Nephron (organoid): ENCODE results near the gene RNF130.
"Not testable (repeated sequence)": the region's sequence is repeated elsewhere in the genome, so short reads cannot be mapped to it uniquely, and the experiment has no call there.

Experiments
- H3K27ac Mint-ChIP-seq, 3 experiments: 2 replicates each; pipeline ENCODE4 v1.8.0; 2020; ENCODE audit warnings: mixed read lengths in 3 of 3, mild to moderate bottlenecking in 2 of 3, moderate library complexity in 1 of 3
- H3K27me3 Mint-ChIP-seq: 2 replicates; pipeline ENCODE4 v1.8.0; 2021; ENCODE audit warnings: low read depth, mild to moderate bottlenecking, moderate library complexity, mixed read lengths
- H3K36me3 Mint-ChIP-seq: 2 replicates; pipeline ENCODE4 v1.8.0; 2020; ENCODE audit warnings: low read depth, mixed read lengths
- H3K4me1 Mint-ChIP-seq: 2 replicates; pipeline ENCODE4 v1.8.0; 2020; ENCODE audit warnings: mixed read lengths
- H3K4me3 Mint-ChIP-seq, 3 experiments: 2 replicates each; pipeline ENCODE4 v1.8.0; 2020; ENCODE audit warnings: mild to moderate bottlenecking in 3 of 3, mixed read lengths in 3 of 3, moderate library complexity in 2 of 3
- H3K9me3 Mint-ChIP-seq: 2 replicates; pipeline ENCODE4 v1.8.0; 2020; ENCODE audit warnings: mixed read lengths
- TF ChIP-seq, protein P1 (sequence below), 3 experiments: fragments of 200-600 bp; sonication (generic); IDR thresholded peaks; one replicate each; pipeline ENCODE4 v1.5.0; 2021; ENCODE audit warnings: antibody characterized with exemption in 3 of 3; ENCODE audit not compliant: unreplicated experiment in 3 of 3

The RNF130 gene

DNA sequence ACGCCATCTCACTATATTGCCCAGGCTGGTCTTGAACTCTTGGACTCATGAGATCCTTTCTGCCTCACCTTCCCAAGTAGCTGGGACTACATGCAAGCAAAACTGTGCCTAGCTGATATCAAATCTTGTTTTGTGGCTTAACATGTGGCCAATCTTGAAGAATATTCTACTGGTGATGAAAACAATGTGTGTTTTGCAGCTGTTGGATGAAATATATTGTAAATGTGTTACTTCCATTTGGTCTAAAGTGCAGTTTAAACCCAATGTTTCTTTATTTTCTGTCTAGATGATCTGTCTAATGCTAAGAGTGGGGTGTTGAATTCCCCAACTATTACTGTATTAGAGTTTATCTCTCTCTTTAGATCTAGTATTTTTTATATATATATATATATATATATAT is 73.1 kb downstream of the RNF130 start:
- H3K4me1 Mint-ChIP-seq: no peaks in the 10 kb centered on the region
- peaks cover 85% of the 10 kb centered on the region for H3K36me3 Mint-ChIP-seq
- no peak overlapping the region for H3K4me3 Mint-ChIP-seq
- no peaks in the 10 kb centered on the region for H3K27me3 Mint-ChIP-seq
- no peak overlapping the region for H3K27ac Mint-ChIP-seq
- TF ChIP-seq, protein P1, sequence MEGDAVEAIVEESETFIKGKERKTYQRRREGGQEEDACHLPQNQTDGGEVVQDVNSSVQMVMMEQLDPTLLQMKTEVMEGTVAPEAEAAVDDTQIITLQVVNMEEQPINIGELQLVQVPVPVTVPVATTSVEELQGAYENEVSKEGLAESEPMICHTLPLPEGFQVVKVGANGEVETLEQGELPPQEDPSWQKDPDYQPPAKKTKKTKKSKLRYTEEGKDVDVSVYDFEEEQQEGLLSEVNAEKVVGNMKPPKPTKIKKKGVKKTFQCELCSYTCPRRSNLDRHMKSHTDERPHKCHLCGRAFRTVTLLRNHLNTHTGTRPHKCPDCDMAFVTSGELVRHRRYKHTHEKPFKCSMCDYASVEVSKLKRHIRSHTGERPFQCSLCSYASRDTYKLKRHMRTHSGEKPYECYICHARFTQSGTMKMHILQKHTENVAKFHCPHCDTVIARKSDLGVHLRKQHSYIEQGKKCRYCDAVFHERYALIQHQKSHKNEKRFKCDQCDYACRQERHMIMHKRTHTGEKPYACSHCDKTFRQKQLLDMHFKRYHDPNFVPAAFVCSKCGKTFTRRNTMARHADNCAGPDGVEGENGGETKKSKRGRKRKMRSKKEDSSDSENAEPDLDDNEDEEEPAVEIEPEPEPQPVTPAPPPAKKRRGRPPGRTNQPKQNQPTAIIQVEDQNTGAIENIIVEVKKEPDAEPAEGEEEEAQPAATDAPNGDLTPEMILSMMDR (IDR thresholded peaks at IDR 0.05; ENCODE audit: unreplicated experiment in 3 of 3): no peak
- peaks cover 50% of the 10 kb centered on the region for H3K9me3 Mint-ChIP-seq

DNA sequence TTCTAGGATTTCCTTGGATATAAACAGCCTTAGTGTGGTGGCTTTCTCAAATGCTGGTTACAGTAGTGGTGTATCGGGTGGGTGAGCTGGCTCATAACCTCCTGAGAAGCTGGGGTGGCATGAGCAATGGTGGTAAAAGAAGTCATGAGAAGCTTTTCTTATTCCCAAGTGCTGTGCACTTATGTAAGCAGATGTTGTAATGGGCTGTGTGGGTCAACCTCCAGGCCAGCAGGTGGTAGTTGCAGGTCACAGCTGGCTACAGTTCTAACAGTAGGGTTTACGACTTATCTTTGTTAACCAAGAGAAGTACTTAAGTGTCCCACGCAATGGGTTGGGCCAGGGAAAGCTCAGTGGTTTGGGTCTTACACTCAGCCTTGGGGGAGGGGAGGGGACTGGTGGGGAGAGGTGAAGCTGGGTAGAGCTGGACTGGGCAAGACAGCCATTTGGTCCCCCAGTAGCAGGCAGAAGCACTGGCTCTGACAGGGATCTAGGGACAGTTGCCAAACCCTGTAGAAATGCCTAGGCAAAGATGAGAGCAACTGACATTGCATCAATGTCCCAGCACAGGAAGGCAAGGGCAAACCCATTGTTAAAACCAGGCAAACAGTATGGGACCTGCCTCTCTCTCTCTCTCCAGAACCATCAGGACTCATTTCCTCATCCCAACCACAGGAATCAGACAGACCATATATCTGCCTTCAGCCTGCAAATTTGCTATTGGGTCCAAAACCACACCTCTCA is 76.8 kb downstream of the RNF130 start:
- H3K27me3 Mint-ChIP-seq: no peaks in the 10 kb centered on the region
- peaks cover 71% of the 10 kb centered on the region for H3K9me3 Mint-ChIP-seq

DNA sequence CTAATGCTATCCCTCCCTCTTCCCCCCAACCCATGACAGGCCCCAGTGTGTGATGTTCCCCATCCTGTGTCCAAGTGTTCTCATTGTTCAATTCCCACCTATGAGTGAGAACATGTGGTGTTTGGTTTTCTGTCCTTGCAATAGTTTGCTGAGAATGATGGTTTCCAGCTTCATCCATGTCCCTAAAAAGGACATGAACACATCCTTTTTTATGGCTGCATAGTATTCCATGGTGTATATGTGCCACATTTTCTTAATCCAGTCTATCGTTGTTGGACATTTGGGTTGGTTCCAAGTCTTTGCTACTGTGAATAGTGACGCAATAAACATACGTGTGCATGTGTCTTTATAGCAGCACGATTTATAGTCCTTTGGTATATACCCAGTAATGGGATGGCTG is 78.7 kb downstream of the RNF130 start:
- peaks cover 67% of the 10 kb centered on the region for H3K9me3 Mint-ChIP-seq
- not testable (repeated sequence) for H3K4me1 Mint-ChIP-seq, H3K4me3 Mint-ChIP-seq, H3K27me3 Mint-ChIP-seq, H3K27ac Mint-ChIP-seq
- peaks cover 78% of the 10 kb centered on the region for H3K36me3 Mint-ChIP-seq

More for the DNA sequence above, 76.8 kb downstream of the RNF130 start:
- peaks cover 81% of the 10 kb centered on the region for H3K36me3 Mint-ChIP-seq
- H3K4me1 Mint-ChIP-seq: no peaks in the 10 kb centered on the region
- H3K4me3 Mint-ChIP-seq: no peak overlapping the region
- H3K27ac Mint-ChIP-seq: no peak overlapping the region
- TF ChIP-seq, protein P1 (IDR thresholded peaks at IDR 0.05; ENCODE audit: unreplicated experiment in 3 of 3): no peak

DNA sequence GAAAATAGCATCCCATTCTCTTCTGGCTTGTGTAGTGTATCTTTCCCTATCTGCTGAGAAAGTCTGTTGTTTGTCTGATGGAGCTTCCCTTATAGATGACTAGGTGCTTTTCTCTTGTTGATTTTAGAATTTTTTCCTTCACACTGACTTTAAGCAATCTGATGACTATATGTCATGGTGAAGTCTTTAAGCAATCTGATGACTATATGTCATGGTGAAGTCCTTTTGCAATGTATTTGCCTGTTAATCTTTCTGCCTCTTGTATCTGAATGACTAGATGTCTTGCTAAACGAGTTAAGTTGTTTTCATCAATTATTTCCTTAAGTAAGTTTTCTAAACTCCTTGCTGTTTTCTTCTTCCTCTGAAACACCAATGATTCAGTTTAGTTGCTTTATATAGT is 80.5 kb downstream of the RNF130 start:
- Mint-ChIP-seq H3K4me1 (no peaks in the 10 kb centered on the region), H3K36me3 (peaks cover 65% of the 10 kb centered on the region), H3K27ac (no peak overlapping the region), H3K27me3 (no peaks in the 10 kb centered on the region), H3K9me3 (peaks cover 55% of the 10 kb centered on the region), H3K4me3 (no peak overlapping the region)
- TF ChIP-seq, protein P1 (IDR thresholded peaks at IDR 0.05; ENCODE audit: unreplicated experiment in 3 of 3): no peak

DNA sequence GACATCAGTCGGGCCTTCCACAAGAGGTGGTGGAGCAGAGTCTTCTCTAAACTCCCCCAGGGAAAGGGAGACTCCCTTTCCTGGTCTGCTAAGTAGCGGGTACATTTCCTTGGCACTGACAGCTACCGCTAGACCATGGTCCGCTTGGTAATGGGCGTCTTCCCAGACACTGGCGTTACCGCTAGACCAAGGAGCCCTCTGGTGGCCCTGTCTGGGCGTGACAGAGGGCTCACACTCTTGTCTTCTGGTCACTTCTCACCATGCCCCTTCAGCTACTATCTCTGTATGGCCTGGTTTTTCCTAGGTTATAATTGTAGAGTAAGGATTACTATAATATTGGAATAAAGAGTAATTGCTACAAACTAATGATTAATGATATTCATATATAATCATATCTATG is 81.0 kb downstream of the RNF130 start:
- not testable (repeated sequence) for H3K27ac Mint-ChIP-seq, H3K4me1 Mint-ChIP-seq, H3K4me3 Mint-ChIP-seq, H3K27me3 Mint-ChIP-seq
- Mint-ChIP-seq H3K9me3 (peaks cover 50% of the 10 kb centered on the region), H3K36me3 (peaks cover 60% of the 10 kb centered on the region)

DNA sequence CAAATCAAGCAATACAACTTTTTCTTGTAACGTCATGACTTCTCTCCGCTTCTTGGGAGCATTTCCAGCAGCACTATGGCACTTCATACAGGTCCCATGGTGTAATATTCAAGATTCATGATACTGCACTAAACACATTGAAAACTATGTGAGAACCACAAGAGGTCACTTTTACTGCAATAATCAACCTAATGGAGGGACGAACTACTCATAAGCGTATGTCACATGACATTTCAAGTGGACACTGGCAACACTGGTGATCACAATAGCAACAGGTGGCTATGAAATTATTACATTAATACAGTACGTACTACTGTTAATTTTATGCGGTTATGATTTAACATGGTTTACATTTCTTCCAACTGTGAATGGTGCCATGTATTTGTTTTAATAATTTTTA is 85.2 kb downstream of the RNF130 start:
- no peaks in the 10 kb centered on the region for H3K4me1 Mint-ChIP-seq
- H3K9me3 Mint-ChIP-seq: peaks cover 15% of the 10 kb centered on the region
- peaks cover 30% of the 10 kb centered on the region for H3K36me3 Mint-ChIP-seq
- H3K4me3 Mint-ChIP-seq: no peak overlapping the region
- TF ChIP-seq, protein P1 (IDR thresholded peaks at IDR 0.05; ENCODE audit: unreplicated experiment in 3 of 3): no peak
- no peak overlapping the region for H3K27ac Mint-ChIP-seq
- H3K27me3 Mint-ChIP-seq: no peaks in the 10 kb centered on the region

DNA sequence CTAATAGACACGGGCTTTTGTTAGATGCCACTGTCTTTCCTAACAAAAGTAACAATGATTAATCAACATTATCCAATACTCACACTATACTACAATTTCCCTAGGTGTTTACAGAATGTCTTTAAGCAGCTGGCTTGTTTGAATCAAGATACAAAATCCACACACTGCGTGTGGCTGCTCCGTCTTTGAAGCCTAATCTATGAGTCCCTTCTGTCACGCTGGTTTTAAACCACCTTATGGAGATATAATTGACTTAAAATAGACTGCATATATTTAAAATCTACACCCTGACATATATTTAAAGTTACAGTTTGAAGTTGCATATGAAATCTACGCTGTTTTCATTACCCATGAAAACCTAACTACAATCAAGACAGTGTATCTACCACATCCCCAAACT is 89.9 kb downstream of the RNF130 start:
- Mint-ChIP-seq H3K27ac (no peak overlapping the region), H3K4me1 (no peaks in the 10 kb centered on the region), H3K9me3 (no peaks in the 10 kb centered on the region), H3K27me3 (no peaks in the 10 kb centered on the region), H3K4me3 (no peak overlapping the region), H3K36me3 (peaks cover 47% of the 10 kb centered on the region)
- TF ChIP-seq, protein P1 (IDR thresholded peaks at IDR 0.05; ENCODE audit: unreplicated experiment in 3 of 3): no peak
